Suprapubic skin (tissue), 4 donors: Measurements from ENCODE around the gene MAP4K5. TPM values are rescaled to one million over a fixed set of nuclear protein-coding genes. Genes with fewer than 3 reads are reported as not detected.
A peak's percentile ranks its signal among the peaks of the same experiment; 100 is the strongest.
"Not testable (repeated sequence)": the region's sequence is repeated elsewhere in the genome, so short reads cannot be mapped to it uniquely, and the experiment has no call there.

ENCODE experiments used
- DNase-seq, 2 donors: peaks; one replicate each; pipeline ENCODE4 v3.0.0-alpha.2; 2019; ENCODE audit warnings: low spot score in 2 of 2
- H3K27ac ChIP-seq: fragments of 200-600 bp; sonication (generic); one replicate; pipeline ENCODE4 v1.5.1; 2019
- H3K27me3 ChIP-seq: fragments of 200-600 bp; sonication (generic); one replicate; pipeline ENCODE4 v1.5.1; 2019
- H3K36me3 ChIP-seq: fragments of 200-600 bp; sonication (generic); one replicate; pipeline ENCODE4 v1.5.1; 2019
- H3K4me1 ChIP-seq: fragments of 200-600 bp; sonication (generic); one replicate; pipeline ENCODE4 v1.5.1; 2019
- H3K4me3 ChIP-seq: fragments of 200-600 bp; sonication (generic); one replicate; pipeline ENCODE4 v1.5.1; 2019; ENCODE audit warnings: mild to moderate bottlenecking
- H3K9me3 ChIP-seq: fragments of 200-600 bp; sonication (generic); one replicate; pipeline ENCODE4 v1.5.1; 2019
- CTCF ChIP-seq, 2 donors: fragments of 200-600 bp in 1 of 2; fragments of 450-650 bp in 1 of 2; sonication (generic) in 1 of 2; IDR thresholded peaks; one replicate each; pipeline ENCODE4 v1.5.1; 2016 to 2019; ENCODE audit warnings: antibody characterized with exemption in 2 of 2, mild to moderate bottlenecking in 1 of 2, moderate library complexity in 1 of 2
- EP300 ChIP-seq: sonication (generic); formaldehyde crosslinking; IDR thresholded peaks from one replicate; pipeline ENCODE4 v1.6.1; 2017; ENCODE audit warnings: antibody characterized with exemption
- POLR2A ChIP-seq, 2 donors: fragments of 450-650 bp; IDR thresholded peaks; one replicate each; pipeline ENCODE4 v1.6.1; 2017; ENCODE audit warnings: antibody characterized with exemption in 2 of 2, mild to moderate bottlenecking in 2 of 2, moderate library complexity in 2 of 2
- POLR2AphosphoS5 ChIP-seq, 3 donors: sonication (generic); formaldehyde crosslinking; IDR thresholded peaks; one replicate each; pipeline ENCODE4 v1.6.1; 2017; ENCODE audit warnings: antibody characterized with exemption in 3 of 3
- WGBS: methylation state at CpG from one replicate; pipeline ENCODE4 v1.1.5; 2018; 5-methylcytosine and 5-hydroxymethylcytosine counted together
- total RNA-seq, 4 donors: library from RNA; depleted of rRNA; stranded (reverse); fragments of >200 nt; gene quantifications; one replicate each; pipeline ENCODE4 v1.1.0, GENCODE V29; 2016

Gene MAP4K5
- total RNA-seq, 4 donors from 2014 or later: 109 to 226 (median 125) TPM

GRCh38 chr14:50520947-50521815 is 11.2 kb downstream of the MAP4K5 start:
- H3K4me1 ChIP-seq: peaks cover 45% of the 10 kb centered on the region
- WGBS: 37% methylated on average over 5 of the region's 5 CpGs

GRCh38 chr14:50516091-50516490 is 16.3 kb downstream of the MAP4K5 start:
- WGBS: 95% methylated on average over 2 of the region's 2 CpGs
- TF ChIP-seq EP300 (no peak), POLR2A (IDR thresholded peaks at IDR 0.05) (no peak), POLR2AphosphoS5 (IDR thresholded peaks at IDR 0.05) (no peak), CTCF (IDR thresholded peaks at IDR 0.05) (no peak)

More at GRCh38 chr14:50520947-50521815, 11.2 kb downstream of the MAP4K5 start:
- Histone ChIP-seq H3K9me3 (no peaks in the 10 kb centered on the region), H3K4me3 (no peak overlapping the region), H3K36me3 (no peaks in the 10 kb centered on the region), H3K27ac (peak overlapping the region; percentile 77), H3K27me3 (no peaks in the 10 kb centered on the region)
- TF ChIP-seq POLR2A (IDR thresholded peaks at IDR 0.05) (no peak), EP300 (no peak), CTCF (IDR thresholded peaks at IDR 0.05) (no peak), POLR2AphosphoS5 (IDR thresholded peaks at IDR 0.05) (no peak)
- no peak for DNase-seq

GRCh38 chr14:50512463-50512862 is 19.9 kb downstream of the MAP4K5 start:
- H3K36me3 ChIP-seq: no peaks in the 10 kb centered on the region
- H3K4me1 ChIP-seq: no peaks in the 10 kb centered on the region
- no peak overlapping the region for H3K4me3 ChIP-seq
- no peak for TF ChIP-seq POLR2AphosphoS5 (IDR thresholded peaks at IDR 0.05)
- no peak for TF ChIP-seq EP300
- no peak for TF ChIP-seq POLR2A (IDR thresholded peaks at IDR 0.05)
- no peak for DNase-seq
- no peaks in the 10 kb centered on the region for H3K27me3 ChIP-seq
- H3K9me3 ChIP-seq: no peaks in the 10 kb centered on the region
- WGBS: 94% methylated on average over 4 of the region's 4 CpGs
- no peak overlapping the region for H3K27ac ChIP-seq

More at GRCh38 chr14:50516091-50516490, 16.3 kb downstream of the MAP4K5 start:
- no peak for DNase-seq
- H3K36me3 ChIP-seq: no peaks in the 10 kb centered on the region
- H3K4me1 ChIP-seq: peaks cover 9% of the 10 kb centered on the region
- H3K27ac ChIP-seq: no peak overlapping the region
- no peaks in the 10 kb centered on the region for H3K27me3 ChIP-seq
- no peak overlapping the region for H3K4me3 ChIP-seq
- H3K9me3 ChIP-seq: no peaks in the 10 kb centered on the region

GRCh38 chr14:50510157-50510556 is 22.2 kb downstream of the MAP4K5 start:
- Histone ChIP-seq H3K9me3 (no peaks in the 10 kb centered on the region), H3K4me1 (no peaks in the 10 kb centered on the region), H3K27me3 (no peaks in the 10 kb centered on the region), H3K4me3 (no peak overlapping the region), H3K27ac (no peak overlapping the region), H3K36me3 (no peaks in the 10 kb centered on the region)
- DNase-seq: no peak
- 91% methylated on average over 7 of the region's 7 CpGs for WGBS
- TF ChIP-seq CTCF (IDR thresholded peaks at IDR 0.05): no peak
- no peak for TF ChIP-seq POLR2AphosphoS5 (IDR thresholded peaks at IDR 0.05)
- no peak for TF ChIP-seq POLR2A (IDR thresholded peaks at IDR 0.05)
- TF ChIP-seq EP300: no peak

GRCh38 chr14:50507078-50507477 is 25.3 kb downstream of the MAP4K5 start:
- H3K27ac ChIP-seq, H3K36me3 ChIP-seq, H3K27me3 ChIP-seq, H3K4me1 ChIP-seq, DNase-seq, H3K4me3 ChIP-seq, H3K9me3 ChIP-seq: not testable (repeated sequence)
- 93% methylated on average over 1 of the region's 1 CpG for WGBS

- H3K27ac ChIP-seq: no peak overlapping the region
- peaks cover 6% of the 10 kb centered on the region for H3K4me1 ChIP-seq
- DNase-seq: no peak
- TF ChIP-seq CTCF (IDR thresholded peaks at IDR 0.05) (no peak), POLR2A (IDR thresholded peaks at IDR 0.05) (no peak), EP300 (no peak), POLR2AphosphoS5 (IDR thresholded peaks at IDR 0.05) (no peak)
- 88% methylated on average over 2 of the region's 2 CpGs for WGBS
- no peaks in the 10 kb centered on the region for H3K27me3 ChIP-seq
- no peak overlapping the region for H3K4me3 ChIP-seq
- no peaks in the 10 kb centered on the region for H3K9me3 ChIP-seq
- H3K36me3 ChIP-seq: peaks cover 4% of the 10 kb centered on the region
These were observed 30.7 kb downstream of the MAP4K5 start for GRCh38 chr14:50501642-50502041.
